AG04450 (cell line): Measurements from ENCODE around the gene SNAPC1. TPM values are rescaled to one million over a fixed set of nuclear protein-coding genes. Genes with fewer than 3 reads are reported as not detected.
"Not testable (repeated sequence)": the region's sequence is repeated elsewhere in the genome, so short reads cannot be mapped to it uniquely, and the experiment has no call there.

Experiments used
- CTCF ChIA-PET: fragments of 300-600, 350-600 bp; formaldehyde crosslinking; extraction: SDS; loops from one replicate; lab custom pipeline; 2022; ENCODE audit warnings: antibody characterized with exemption, inconsistent platforms; lab: Charles Lee
- POLR2A ChIA-PET: fragments of 350-600 bp; formaldehyde crosslinking; extraction: SDS; loops from one replicate; lab custom pipeline; 2021; ENCODE audit warnings: antibody characterized with exemption, inconsistent platforms; lab: Yijun Ruan, JAX
- DNase-seq: peaks from one replicate; pipeline ENCODE4 v3.0.0-alpha.2; 2011; ENCODE audit warnings: low read depth, low spot score
- H3K27ac ChIP-seq: one replicate; pipeline ENCODE4 v1.5.1; 2012; ENCODE audit warnings: low read depth, low read length, control low read depth
- H3K27me3 ChIP-seq: one replicate; pipeline ENCODE4 v1.6.0; 2012; ENCODE audit warnings: low read length; ENCODE audit not compliant: control insufficient read depth, insufficient read depth
- H3K4me3 ChIP-seq: 2 replicates; pipeline ENCODE4 v1.5.1; 2011; ENCODE audit warnings: mild to moderate bottlenecking, low read depth, low read length, control low read depth
- H3K9me3 ChIP-seq: 2 replicates; pipeline ENCODE4 v1.5.1; 2012; ENCODE audit warnings: low read length; ENCODE audit not compliant: control insufficient read depth, insufficient read depth
- CTCF ChIP-seq: IDR thresholded peaks from 2 replicates; pipeline ENCODE4 v1.5.1; 2011; ENCODE audit warnings: low read depth, low read length, control low read depth, inconsistent platforms
- polyA plus RNA-seq: library from polyadenylated mRNA; depleted of rRNA; stranded (reverse); fragments of >200 nt; gene quantifications from 2 replicates; pipeline ENCODE4 v1.2.3, GENCODE V29; 2011

SNAPC1 gene
- polyA plus RNA-seq, 1 experiment = 18.6 TPM

- Histone ChIP-seq H3K9me3 (no peaks in the 10 kb centered on the region), H3K4me3 (no peak overlapping the region), H3K27ac (no peak overlapping the region), H3K27me3 (no peaks in the 10 kb centered on the region)
- no peak for DNase-seq
- no peak for TF ChIP-seq CTCF
- ChIA-PET CTCF (no interaction called here), POLR2A (interaction anchor here (1.3 kb wide), 1 partner anchor 10 kb away, joined by 4 read pairs; no protein-coding TSS in a partner anchor)
Observed at GRCh38 chr14:61751475-61751989, 10.7 kb upstream of the SNAPC1 start.

GRCh38 chr14:61752626-61753025 is 9.6 kb upstream of the SNAPC1 start:
- Histone ChIP-seq H3K4me3 (no peak overlapping the region), H3K9me3 (no peaks in the 10 kb centered on the region), H3K27ac (no peak overlapping the region), H3K27me3 (no peaks in the 10 kb centered on the region)
- POLR2A ChIA-PET = no interaction called here
- TF ChIP-seq CTCF = no peak
- no peak for DNase-seq
- CTCF ChIA-PET = interaction anchor here (1.1 to 1.3 kb wide), 2 partner anchors 277 to 297 kb away, joined by 3 to 6 read pairs; no protein-coding TSS in a partner anchor

- no peaks in the 10 kb centered on the region for H3K27me3 ChIP-seq
- no peaks in the 10 kb centered on the region for H3K9me3 ChIP-seq
- ChIA-PET CTCF (no interaction called here), POLR2A (interaction anchor here (1.3 kb wide), 1 partner anchor 8 kb away, joined by 5 read pairs; the partner anchor contains the start of gene SNAPC1)
- H3K4me3 ChIP-seq = no peak overlapping the region
- peak overlapping the region; percentile 41 for H3K27ac ChIP-seq
- no peak for DNase-seq
- TF ChIP-seq CTCF = peak; percentile 31; the same call in 1 of the 2 replicates
Observed at GRCh38 chr14:61753631-61754030, 8.6 kb upstream of the SNAPC1 start.

- ChIA-PET POLR2A (no interaction called here), CTCF (no interaction called here)
- H3K27me3 ChIP-seq = no peaks in the 10 kb centered on the region
- TF ChIP-seq CTCF = no peak
- no peak overlapping the region for H3K4me3 ChIP-seq
- no peak overlapping the region for H3K27ac ChIP-seq
- H3K9me3 ChIP-seq = no peaks in the 10 kb centered on the region
- DNase-seq = no peak
Observed at GRCh38 chr14:61754627-61755381, 7.4 kb upstream of the SNAPC1 start.

- DNase-seq, CTCF ChIA-PET: not testable (repeated sequence)
Observed at GRCh38 chr14:61755382-61755742, 6.9 kb upstream of the SNAPC1 start.

More at GRCh38 chr14:61755382-61755742, 6.9 kb upstream of the SNAPC1 start:
- H3K9me3 ChIP-seq, H3K27me3 ChIP-seq, POLR2A ChIA-PET, H3K4me3 ChIP-seq: not testable (repeated sequence)
- peak overlapping the region; percentile 71 for H3K27ac ChIP-seq
